OCI-LY1 (cell line): ENCODE measurements around the gene CATSPERD.

ENCODE experiments used
- H2AFZ ChIP-seq: fragments of 200-600 bp; sonication (generic), shearing (Covaris generic); 2 replicates; pipeline ENCODE4 v1.6.0; 2014; ENCODE audit warnings: antibody characterized with exemption, mild to moderate bottlenecking, low read length
- H3F3A ChIP-seq: fragments of 200-600 bp; sonication (generic), shearing (Covaris generic); 2 replicates; pipeline ENCODE4 v1.6.0; 2014; ENCODE audit warnings: mild to moderate bottlenecking, antibody characterized with exemption, low read length, moderate library complexity; ENCODE audit not compliant: insufficient read depth
- H3K27ac ChIP-seq: fragments of 200-600 bp; sonication (generic); 2 replicates; pipeline ENCODE4 v1.5.1; 2014; ENCODE audit warnings: low read length, mixed run types, mild to moderate bottlenecking, low read depth; ENCODE audit not compliant: poor library complexity, severe bottlenecking
- H3K27me3 ChIP-seq: fragments of 200-600 bp; sonication (generic); 2 replicates; pipeline ENCODE4 v1.6.0; 2014; ENCODE audit warnings: antibody characterized with exemption, mild to moderate bottlenecking, low read length, moderate library complexity; ENCODE audit not compliant: insufficient read depth
- H3K36me3 ChIP-seq: fragments of 200-600 bp; sonication (generic); 2 replicates; pipeline ENCODE4 v1.6.1; 2014; ENCODE audit warnings: mild to moderate bottlenecking, antibody characterized with exemption, low read length, moderate library complexity, mixed read lengths; ENCODE audit not compliant: insufficient read depth
- H3K4me1 ChIP-seq: fragments of 200-600 bp; sonication (generic); 2 replicates; pipeline ENCODE4 v1.5.1; 2014; ENCODE audit warnings: mild to moderate bottlenecking, low read length, moderate library complexity; ENCODE audit not compliant: insufficient read depth, severe bottlenecking
- H3K4me2 ChIP-seq: fragments of 200-600 bp; sonication (generic), shearing (Covaris generic); 2 replicates; pipeline ENCODE4 v1.6.1; 2014; ENCODE audit warnings: low read length
- H3K4me3 ChIP-seq: fragments of 200-600 bp; sonication (generic); 2 replicates; pipeline ENCODE4 v1.5.1; 2014; ENCODE audit warnings: low read length, low read depth, mild to moderate bottlenecking, mixed read lengths; ENCODE audit not compliant: poor library complexity, severe bottlenecking
- H3K79me2 ChIP-seq: fragments of 200-600 bp; shearing (Covaris generic); 2 replicates; pipeline ENCODE4 v1.6.1; 2016; ENCODE audit warnings: mixed run types, low read length, mixed read lengths; ENCODE audit not compliant: insufficient read depth
- H3K9ac ChIP-seq: fragments of 200-600 bp; sonication (generic), shearing (Covaris generic); 2 replicates; pipeline ENCODE4 v1.6.1; 2014; ENCODE audit warnings: mild to moderate bottlenecking, low read length, mixed read lengths
- H3K9me2 ChIP-seq: fragments of 200-600 bp; sonication (generic), shearing (Covaris generic); 2 replicates; pipeline ENCODE4 v1.6.1; 2014; ENCODE audit warnings: low read depth, mild to moderate bottlenecking, low read length, mixed read lengths
- H3K9me3 ChIP-seq: fragments of 200-600 bp; shearing (Covaris generic); 2 replicates; pipeline ENCODE4 v1.6.1; 2014; ENCODE audit warnings: low read length, mixed read lengths
- H4K20me1 ChIP-seq: fragments of 200-600 bp; sonication (generic), shearing (Covaris generic); 2 replicates; pipeline ENCODE4 v1.6.0; 2016; ENCODE audit warnings: mild to moderate bottlenecking, low read length; ENCODE audit not compliant: insufficient read depth
- CTCF ChIP-seq: fragments of 200-600 bp; sonication (generic), shearing (Covaris generic); IDR thresholded peaks from 2 replicates; pipeline ENCODE4 v1.5.1; 2017; ENCODE audit warnings: mild to moderate bottlenecking, antibody characterized with exemption, low read length, moderate library complexity, mixed read lengths
- EZH2 ChIP-seq: fragments of 200-600 bp; sonication (generic), shearing (Covaris generic); IDR thresholded peaks from 2 replicates; pipeline ENCODE4 v1.8.0; 2017; ENCODE audit warnings: borderline replicate concordance, mixed run types, mild to moderate bottlenecking, antibody characterized with exemption, low read length, moderate library complexity, mixed read lengths

Gene CATSPERD

GRCh38 chr19:5806905-5807304 is 86.5 kb downstream of the CATSPERD start:
- H3K36me3 ChIP-seq = no peaks in the 10 kb centered on the region
- TF ChIP-seq EZH2 = no peak
- TF ChIP-seq CTCF = no peak
- H3K9me2 ChIP-seq = no peaks in the 10 kb centered on the region
- no peaks in the 10 kb centered on the region for H3K79me2 ChIP-seq
- no peak overlapping the region for H3K9ac ChIP-seq
- no peak overlapping the region for H3K4me2 ChIP-seq
- H3K27ac ChIP-seq = no peak overlapping the region
- peaks cover 18% of the 10 kb centered on the region for H3K4me1 ChIP-seq
- no peaks in the 10 kb centered on the region; the same call in 1 of the 2 replicates for H3K27me3 ChIP-seq
- no peak overlapping the region for H2AFZ ChIP-seq
- no peaks in the 10 kb centered on the region for H3K9me3 ChIP-seq
- no peaks in the 10 kb centered on the region for H3F3A ChIP-seq
- no peaks in the 10 kb centered on the region for H4K20me1 ChIP-seq
- H3K4me3 ChIP-seq = no peak overlapping the region

- H3K9ac ChIP-seq = no peak overlapping the region
- no peak overlapping the region for H3K4me3 ChIP-seq
- H3K4me2 ChIP-seq = no peak overlapping the region
- peaks cover 18% of the 10 kb centered on the region for H3K4me1 ChIP-seq
- H3K27ac ChIP-seq = no peak overlapping the region
- no peaks in the 10 kb centered on the region for H4K20me1 ChIP-seq
- no peaks in the 10 kb centered on the region for H3K9me3 ChIP-seq
- no peaks in the 10 kb centered on the region for H3F3A ChIP-seq
- TF ChIP-seq EZH2 (no peak), CTCF (no peak)
- H3K27me3 ChIP-seq = no peaks in the 10 kb centered on the region; the same call in 1 of the 2 replicates
- no peaks in the 10 kb centered on the region for H3K36me3 ChIP-seq
- H3K9me2 ChIP-seq = no peaks in the 10 kb centered on the region
- H3K79me2 ChIP-seq = no peaks in the 10 kb centered on the region
- no peak overlapping the region for H2AFZ ChIP-seq
Observed at GRCh38 chr19:5808120-5808816, 87.8 kb downstream of the CATSPERD start.

GRCh38 chr19:5809053-5809452 is 88.6 kb downstream of the CATSPERD start:
- no peaks in the 10 kb centered on the region for H3K79me2 ChIP-seq

More at GRCh38 chr19:5809053-5809452, 88.6 kb downstream of the CATSPERD start:
- Histone ChIP-seq H3K9ac (no peak overlapping the region), H3K9me3 (no peaks in the 10 kb centered on the region), H3K9me2 (no peaks in the 10 kb centered on the region), H3F3A (no peaks in the 10 kb centered on the region), H3K36me3 (no peaks in the 10 kb centered on the region), H3K27ac (no peak overlapping the region), H3K4me3 (no peak overlapping the region), H2AFZ (no peak overlapping the region), H3K27me3 (no peaks in the 10 kb centered on the region; the same call in 1 of the 2 replicates), H3K4me1 (peaks cover 12% of the 10 kb centered on the region), H4K20me1 (no peaks in the 10 kb centered on the region), H3K4me2 (no peak overlapping the region)
- TF ChIP-seq CTCF (no peak), EZH2 (no peak)
